T-helper 22 cell (primary cell): ENCODE data around the gene NUDT14.

Source experiments
- DNase-seq: peaks from one replicate; pipeline ENCODE4 v3.0.0-alpha.2; 2020; ENCODE audit warnings: low read depth

NUDT14 gene

DNA sequence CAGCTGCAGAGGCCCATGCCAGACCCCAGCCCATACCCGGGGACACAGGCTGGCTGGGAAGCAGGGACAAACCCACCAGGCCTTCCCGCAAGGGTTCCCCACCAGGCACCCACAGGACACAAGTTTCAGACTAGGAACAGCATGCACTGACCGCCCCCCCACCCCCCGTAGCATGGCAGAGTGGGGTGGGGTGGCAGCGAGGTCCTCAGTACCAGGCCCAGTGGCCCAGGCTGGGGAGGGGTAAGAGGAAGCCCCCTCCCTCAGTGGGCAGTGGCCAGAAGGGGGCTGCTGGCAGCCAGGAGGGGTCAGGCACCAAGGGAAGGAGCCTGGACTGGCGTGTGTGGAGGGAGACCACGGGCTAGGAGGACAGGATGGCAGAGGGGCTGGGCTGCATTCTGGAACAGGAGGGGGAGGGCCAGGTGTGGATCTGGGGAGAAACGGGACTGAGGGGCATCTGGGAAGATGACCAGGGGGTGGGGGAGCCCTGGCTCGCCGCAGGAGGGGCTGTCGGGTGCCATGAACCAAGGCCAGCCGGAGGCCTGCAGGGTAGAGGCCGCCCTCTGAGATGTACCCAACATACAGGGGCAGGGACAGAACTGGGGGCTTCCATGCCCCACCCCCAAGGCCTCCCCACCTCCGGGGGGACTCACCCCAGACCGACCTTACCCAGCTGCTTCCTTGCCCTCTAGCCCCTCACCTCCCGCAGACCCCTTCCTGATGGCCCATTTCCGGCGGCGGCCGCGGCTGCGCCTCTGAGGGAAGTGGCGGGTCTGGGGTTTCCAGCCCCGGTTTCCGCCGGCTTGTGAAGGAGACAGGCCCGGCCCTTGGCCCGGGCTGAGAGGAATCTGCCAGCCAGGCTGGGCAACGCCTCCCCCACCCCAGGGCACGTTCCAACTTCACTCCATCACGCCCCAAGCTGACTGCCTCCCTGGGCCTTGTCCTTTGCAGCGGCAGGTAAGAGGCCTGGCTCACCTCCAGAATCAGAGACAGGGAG, 6.9 kb downstream of the NUDT14 start:
- peak; percentile 23 for DNase-seq

DNA sequence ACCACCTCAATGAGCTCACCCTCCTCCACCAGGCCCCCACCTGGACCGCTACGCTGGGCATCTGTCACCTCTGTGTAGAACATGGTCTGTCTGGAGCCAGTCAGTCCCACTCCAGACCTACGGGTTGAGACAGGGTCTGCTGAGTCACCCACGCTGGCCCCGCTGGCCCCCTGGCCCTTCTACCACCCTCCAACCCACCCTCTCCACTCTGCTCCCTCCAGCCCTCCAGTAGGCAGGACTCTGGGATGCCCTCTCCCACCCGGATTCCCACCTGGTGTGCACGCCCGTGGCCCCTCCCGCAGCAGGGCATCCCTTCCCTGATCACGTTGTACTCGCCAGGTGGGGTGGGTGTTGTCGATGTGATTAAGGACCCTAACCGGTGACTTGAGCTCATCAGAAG, 8.0 kb downstream of the NUDT14 start:
- no peak for DNase-seq

DNA sequence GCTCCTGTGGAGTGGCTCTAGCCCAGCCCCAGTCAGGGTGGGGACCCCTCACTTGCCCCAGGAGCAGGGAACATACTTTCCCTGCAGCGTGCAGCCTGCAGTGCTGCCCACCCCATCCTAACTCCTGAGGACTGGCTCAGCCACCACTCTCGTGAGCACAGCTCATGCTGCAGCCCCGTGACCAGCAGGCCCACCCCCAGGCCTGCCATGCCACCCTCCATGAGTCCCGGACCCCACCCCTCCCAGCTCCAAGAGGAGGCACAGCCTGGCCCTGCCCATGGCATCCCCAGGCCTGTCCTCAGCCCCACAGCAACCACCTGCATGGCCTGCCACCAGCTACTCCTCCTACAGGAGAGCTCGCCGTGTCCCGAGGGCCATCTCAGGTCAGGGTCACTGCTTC, 8.6 kb downstream of the NUDT14 start:
- DNase-seq: no peak

DNA sequence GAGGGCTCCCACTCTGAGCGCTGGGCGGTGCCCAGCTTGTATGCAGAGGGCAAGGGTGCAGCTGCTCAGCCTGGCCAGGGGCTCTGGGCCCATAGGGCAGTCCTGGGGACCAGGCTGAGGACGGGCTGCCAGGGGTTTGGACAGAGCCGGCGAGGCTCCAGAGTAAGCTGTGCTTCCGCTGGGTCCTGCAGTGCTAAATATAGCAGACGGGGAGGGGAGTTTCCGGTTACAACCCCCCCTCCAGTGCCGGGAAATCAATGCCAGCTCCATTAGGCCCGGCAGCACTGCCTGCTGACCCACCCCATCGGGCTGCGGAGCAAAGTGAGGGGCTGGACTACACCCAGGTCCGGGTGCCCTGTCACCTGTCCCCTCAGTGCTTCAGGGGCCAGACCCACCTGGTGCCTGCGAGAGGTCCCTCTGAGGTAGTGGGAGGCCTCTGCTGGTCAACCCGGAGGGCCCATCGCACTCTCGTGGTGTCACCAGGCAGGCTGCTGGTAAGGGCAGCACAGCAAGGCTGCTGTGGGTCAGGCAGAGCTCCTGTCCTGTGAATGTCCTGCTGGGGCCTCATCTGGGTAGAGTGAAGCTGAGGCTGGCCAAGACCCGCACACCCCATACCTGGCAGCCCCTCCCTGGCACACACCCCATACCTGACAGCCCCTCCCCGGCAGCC, 10.0 kb downstream of the NUDT14 start:
- DNase-seq: no peak

DNA sequence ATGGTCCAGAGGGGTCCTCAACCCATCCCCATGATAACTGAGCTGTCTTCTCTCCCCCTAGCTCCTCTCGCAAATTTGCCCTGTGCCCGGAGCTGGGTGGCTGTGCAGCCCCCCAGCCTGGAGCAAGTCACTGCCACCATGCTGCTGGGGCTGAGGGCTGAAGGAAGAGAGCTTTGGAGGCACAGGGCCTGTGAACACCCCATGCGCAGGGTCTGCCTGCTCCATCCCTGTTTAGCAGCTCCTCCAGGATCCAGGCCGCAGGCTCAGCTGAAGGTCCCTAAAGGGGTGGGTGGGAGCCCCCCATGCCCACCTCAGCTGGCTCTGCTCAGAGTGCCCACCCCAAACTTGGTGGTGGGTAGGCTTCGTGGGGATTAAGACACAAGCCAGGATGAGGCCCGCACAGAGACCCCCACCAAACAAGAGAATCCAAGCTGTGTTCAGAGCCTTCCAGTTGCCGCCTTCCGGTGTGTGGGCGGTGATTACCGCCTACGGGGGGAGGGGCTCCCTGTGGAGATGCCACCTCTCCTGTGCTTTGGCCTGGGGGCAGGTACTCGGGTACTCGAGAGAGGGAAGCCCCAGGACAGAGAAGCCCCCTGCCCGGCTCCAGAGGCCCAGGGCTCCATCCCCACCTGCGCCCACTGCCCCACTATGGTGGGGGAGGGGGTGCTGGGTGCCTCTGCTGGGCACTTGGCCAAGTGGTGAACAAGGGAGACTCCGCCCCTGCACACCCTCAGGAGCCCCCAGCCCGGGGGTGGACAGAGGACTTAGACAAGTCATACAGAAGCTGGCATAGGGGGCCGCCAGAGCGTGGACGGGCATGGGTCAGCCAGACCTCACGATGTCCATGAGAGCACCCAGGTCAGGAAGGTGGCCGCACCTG, 11.1 kb downstream of the NUDT14 start:
- DNase-seq: no peak

DNA sequence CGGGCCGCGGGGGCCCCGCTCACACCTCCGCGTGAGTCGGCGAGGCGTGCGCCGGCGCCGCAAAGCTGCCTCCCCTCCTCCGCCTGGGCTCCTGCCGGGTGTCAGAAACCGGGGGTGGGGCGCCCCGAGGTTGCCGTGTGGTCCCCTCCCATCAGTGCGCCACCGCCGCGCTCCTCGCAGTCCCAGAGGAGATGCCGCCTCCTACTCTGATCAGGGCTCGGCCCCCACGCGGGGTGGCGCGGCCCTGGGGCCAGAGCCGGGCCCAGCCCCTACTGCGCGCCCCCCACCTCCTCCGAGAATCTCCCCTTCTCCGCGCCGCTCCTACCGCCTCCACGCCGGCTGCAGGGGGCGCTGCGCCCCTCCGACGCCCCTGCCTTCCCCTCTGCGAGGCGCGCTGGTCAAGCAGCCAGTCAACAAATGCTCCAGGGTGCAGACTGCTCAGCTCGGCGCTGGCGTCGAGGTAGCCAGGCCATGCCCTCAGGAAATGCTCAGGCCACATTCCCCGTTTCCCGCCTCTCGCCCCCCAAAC, 12.1 kb downstream of the NUDT14 start:
- DNase-seq: peak; percentile 29

DNA sequence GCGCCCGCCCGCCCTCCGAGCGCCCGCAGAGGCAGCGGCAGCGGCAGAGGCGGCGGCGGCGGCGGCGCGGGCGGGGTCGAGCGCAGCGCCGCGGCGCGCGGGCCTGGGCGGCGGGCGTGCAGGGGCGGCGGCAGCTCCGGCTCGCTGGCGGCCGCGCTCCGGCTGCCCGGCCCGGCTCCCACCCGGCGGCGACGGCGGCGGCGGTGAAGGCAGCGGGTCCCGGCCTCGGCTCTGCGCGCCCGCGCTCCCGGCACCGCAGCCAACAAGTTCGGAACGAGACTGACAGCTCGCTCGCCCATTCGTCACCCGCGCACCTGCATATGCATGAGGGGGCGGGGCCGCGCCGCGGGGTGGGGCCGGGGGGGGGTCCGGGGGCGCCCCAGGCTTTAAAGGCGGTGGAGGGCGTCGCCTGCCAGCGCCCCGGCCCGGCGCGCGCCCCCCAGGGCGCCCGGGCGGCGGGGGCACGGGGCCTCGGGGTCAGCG, 12.6 kb downstream of the NUDT14 start, which contains the start of gene JAG2:
Gene JAG2, minus strand, starts transcription at position 281 of the 483 bp plus-strand sequence. CDS start 356 bp downstream, outside the sequence.
- peak; percentile 54 for DNase-seq

DNA sequence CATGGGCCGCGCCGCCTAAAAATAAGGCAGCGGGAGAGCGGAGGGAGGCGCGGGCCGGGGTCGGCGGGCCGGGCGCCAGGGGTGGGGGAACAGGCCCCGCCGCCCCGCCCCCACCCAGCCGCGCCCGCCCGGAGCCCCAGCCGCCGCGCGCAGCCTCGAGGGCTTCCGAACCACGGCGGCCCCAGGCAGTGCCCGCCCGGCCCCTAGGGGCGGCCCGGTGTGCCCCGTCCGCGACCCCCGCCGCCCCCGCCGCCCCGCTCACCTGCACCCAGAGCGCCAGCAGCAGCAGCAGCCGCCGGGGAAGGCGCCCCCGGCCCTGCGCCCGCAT, 13.1 kb downstream of the NUDT14 start:
- DNase-seq: no peak

DNA sequence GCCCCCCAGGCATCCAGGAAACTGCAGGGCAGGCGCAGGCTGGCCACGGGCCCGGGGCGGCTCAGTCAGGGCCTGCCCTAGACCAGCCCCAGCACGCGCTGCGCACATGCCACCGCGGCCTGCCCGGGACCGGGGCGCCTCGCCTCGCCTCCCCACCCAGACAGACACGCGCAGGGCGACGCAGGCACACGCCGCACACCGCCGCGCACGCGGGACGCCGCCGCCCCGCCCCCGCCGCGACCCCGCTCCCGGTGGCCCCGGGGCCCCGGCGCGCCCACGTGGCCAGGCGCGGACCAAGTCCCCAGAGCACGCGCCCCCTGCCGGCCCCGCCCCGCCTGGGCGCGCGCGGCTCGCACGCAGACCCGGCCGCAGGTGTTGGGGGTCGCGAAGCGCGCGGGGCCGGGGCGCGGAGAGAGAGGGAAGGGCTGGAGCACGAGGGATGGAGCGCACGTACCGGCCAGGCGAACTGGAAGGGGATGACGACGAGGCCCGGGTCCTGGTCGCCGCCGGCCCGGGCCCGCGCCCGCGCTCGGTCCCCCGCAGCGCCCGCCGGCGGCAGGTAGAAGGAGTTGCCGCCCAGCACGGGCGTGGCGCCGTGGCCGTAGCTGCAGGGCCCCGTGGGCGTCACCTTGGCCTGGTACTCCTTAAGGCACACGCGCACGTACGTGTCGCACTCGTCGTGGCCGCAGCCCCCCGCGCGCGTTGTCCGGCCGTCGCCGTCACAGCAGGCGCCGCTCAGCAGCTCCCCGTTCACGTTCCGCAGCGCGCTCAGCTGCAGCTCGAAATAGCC, 13.6 kb downstream of the NUDT14 start:
- DNase-seq: no peak

DNA sequence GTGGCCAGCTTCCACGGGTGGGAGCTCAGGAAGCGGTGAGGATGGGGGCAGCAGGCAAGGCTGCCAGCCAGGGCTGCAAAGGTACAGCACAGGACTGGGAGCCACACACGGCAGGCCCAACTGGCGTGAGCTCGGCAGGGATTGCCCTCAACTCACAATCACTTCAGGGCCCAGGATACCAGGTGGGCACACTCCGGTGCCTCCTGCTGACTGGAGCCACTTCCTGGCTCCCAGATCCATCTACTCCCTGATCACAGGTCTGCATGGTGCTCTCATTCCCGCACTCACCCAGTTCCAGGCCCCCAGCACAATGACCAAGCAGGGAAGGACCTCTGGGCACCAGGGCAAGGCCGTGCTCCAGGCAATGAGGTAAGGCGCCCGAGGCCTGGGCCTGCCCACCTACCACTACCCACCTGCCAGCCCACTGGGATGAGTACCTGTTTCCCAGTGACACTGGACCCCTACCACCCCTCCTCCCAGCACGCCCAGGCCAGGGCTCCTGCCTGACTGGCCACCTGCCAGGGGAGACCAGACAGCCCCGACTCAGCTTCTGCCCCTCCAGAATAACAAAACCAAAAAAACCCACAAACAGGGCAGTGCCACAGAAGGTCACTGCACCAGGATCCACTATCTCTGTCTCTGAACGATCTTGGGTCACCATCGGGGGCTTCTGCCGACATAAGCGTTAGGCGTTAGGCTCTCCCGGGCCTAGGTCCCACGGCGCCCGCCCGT, 14.4 kb downstream of the NUDT14 start:
- DNase-seq: no peak

DNA sequence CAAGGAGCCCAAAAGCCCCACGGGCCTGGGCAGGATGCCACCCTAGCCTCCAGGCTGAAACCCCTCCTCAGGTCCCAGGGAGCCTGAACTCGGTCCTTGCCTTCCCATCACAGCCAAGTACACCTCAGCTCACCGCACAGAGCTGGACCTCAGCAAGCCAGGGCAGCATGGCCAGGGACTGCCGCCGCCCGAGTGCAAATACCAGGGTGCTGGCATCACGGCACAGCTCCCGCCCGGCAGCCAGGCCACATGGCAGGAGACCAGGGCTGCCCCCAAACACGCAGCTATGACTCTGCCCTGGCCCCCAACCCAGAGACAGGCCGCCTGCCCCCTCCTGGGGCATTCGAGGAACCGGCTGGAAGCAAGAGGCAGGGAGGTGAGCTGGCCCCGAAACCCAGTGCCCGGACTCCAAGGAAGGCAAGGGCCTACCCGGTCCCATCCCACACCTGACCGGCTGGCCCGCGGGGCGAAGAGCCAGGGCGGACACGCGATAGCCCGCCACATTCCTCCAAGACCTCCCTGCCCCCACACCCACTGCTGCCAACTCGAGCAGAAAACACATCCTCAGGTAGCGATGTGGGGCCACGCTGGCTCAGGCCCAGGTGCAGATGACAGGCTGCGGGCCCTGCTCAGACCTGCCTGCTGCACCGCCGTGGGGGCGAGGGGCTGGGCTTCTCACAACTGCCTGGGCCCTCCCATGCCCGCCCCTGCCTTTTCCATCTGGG, 15.2 kb downstream of the NUDT14 start:
- DNase-seq: no peak

DNA sequence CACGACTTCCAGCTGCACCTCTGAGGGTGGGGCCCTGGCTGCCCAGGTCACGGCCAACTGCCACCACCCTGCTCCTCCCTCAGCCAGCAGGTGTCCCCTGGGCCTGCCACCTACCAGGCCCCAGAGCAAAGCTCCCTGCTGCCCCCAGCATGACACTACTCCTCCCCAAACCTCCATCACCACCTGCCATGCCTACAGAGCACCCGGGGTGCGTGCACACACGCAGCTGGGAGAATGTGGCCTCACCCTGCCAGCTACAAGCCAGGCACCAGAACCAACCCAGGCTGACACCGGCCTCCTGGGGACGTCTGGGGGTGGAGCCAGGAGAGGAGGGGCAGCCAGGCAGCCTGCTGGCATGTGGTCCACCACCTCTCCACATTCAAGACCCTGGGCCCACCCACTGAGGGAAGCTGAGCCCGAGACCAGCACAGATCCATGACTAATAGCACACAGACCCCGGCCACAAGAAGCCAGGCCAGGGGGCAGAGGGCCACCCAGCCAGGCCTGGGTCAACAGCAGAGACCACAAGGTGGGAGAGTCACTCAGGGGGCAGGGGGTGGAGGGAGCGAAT, 15.9 kb downstream of the NUDT14 start:
- DNase-seq: no peak

DNA sequence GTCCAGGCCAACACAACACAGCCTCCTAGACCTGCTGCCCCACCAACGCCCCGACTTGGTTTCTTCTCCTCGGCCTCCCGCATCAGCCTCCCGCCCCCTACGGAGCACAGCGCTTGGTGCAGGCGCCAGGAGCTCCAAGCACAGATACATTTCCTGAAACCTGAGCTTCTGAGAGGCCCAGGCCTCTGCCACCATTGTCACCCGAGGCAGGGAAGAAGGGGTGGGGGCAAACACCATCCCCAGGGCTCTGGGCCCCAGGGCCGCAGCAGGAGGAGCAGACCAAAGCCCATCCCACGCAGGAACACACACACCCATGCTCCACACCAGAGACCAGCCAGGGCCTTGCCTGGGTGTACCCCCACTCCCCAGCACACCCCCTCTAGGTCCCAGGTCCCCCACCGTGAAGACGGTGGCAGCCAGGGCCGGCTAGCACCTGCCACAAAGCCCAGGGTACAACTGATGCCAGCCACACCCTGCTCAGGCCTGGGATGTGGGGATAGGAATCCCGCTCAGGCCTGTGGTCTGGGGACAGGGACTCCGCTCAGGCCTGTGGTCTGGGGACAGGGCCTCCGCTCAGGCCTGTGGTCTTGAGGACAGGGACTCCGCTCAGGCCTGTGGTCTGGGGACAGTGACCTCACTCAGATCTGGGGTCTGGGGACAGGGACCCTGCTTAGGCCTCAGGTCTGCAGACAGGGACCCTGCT, 17.9 kb downstream of the NUDT14 start:
- no peak for DNase-seq

DNA sequence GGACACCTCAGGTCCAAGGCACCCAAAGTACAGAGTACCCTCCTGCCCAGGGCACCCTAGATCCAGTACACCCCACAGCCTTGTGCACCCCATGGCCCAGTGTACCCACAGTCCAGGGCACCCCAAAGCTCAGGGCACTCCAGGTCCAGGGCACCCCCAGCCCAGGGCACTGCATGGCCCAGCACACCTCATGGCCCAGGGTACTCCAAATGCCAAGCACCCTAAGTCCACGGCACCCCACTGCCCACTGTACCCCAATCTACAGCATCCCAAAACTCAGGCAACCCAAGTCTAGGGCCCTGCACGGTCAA, 18.5 kb downstream of the NUDT14 start:
- DNase-seq: no peak

DNA sequence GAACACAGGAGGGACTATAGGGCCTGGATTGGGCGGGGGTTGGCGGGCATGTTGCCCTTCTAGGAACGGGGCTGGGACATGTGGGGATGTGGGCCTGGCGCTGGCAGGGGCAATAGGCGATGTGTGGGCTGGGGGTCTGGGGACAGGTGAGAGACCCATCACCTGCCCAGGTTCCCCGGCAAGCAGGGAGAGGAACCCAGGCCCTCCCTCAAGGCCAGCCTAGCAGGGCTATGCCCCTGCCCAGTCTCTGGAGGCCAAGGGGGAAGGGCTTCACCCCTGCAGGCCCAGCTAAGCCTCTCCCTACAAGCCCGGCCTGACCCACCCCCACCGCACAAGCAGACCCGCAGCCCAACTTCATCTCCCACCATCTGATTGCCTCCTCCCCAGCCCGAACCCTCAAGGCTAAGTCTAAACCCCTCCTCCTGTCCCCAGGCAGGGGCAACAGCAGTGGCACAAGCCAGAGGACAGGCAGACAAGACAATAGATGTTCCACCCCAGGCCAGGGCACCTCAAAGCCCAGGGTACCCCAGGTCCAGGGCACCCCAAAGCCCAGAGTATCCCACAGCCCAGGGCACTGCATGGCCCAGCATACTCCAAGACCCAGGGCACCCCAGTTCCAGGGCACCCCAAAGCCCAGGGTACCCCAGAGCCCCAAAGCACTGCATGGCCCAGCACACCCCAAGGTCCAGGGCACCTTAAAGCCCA, 19.0 kb downstream of the NUDT14 start:
- no peak for DNase-seq

DNA sequence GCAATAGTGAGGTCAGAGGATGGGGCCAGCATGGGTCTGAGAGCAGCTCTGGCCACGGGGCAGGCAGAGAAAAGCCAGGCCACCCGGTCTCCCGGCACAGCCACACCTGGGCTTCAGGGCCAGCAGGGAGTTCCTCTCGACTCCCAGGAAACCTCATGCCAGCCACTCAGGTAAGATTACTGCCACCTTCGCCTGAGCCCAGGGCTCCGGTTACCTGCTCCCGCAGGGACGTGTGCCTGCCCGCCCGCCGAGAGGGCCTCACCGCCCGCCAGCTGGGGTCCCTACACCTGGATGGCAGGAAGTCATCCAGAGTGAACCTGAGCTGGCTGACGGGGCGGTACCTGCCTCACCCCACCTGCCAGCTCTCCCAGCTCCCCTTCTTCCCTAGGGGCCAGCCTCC, 19.8 kb downstream of the NUDT14 start:
- no peak for DNase-seq

DNA sequence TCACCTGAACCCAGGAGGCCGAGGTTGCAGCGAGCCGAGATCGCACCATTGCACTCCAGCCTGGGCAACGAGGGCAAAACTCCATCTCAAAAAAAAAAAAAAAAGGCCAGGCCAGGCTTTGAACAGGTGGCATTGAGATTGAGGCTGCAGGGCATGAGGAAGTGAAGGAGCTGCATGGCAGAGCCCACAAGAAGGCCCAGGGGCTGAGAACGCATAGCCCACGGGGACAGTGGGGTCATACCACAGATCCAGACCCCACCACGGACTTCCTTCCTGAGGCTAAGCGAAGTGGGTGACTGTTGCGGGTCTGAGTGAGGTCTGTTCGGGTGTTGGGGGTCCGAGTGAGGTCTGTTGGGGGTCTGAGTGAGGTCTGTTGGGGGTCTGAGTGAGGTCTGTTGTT, 20.3 kb downstream of the NUDT14 start:
- no peak for DNase-seq

DNA sequence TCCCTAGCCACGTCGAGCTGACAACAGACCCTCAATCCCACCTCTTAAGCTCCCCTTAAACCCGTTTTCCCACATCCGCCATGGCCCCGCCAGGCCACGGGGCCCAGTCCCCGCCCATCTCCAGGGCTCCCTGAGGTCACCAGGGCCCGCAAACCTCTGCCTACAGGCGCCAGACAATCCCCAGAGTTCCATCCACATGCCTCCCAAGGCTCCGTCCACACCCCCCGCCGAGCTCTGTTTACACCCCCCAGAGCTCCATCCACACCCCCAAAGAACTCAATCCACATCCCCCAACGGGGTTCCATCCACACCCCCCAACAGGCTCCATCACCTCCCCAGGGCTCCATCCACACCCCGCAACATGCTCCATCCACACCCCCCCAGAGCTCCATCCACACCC, 21.8 kb downstream of the NUDT14 start:
- no peak for DNase-seq
